Measurements from ENCODE around the gene OVOL1.

- TF ChIP-seq CTCF (conservative IDR thresholded peaks at IDR 0.05) (no peak), EZH2 (IDR thresholded peaks at IDR 0.05; ENCODE audit: low read depth) (no peak)
Observed at GRCh38 chr11:65842144-65842543, 55.3 kb downstream of the OVOL1 start.
